C4-2B (cell line): ENCODE results near the gene UMAD1.

Source experiments
- CTCF ChIP-seq: fragments of 450-650 bp; conservative IDR thresholded peaks from 2 replicates; pipeline ENCODE4 v1.5.1; 2017; ENCODE audit warnings: mild to moderate bottlenecking
- ZFX ChIP-seq: fragments of 450-650 bp; IDR thresholded peaks from 2 replicates; pipeline ENCODE4 v1.6.1; 2017

GRCh38 chr7:7897509-7897908 lies 257.0 kb downstream of the UMAD1 start:
- TF ChIP-seq CTCF (no peak), ZFX (no peak)
